Measurements from ENCODE around the gene WDR73. TPM values are rescaled to one million over a fixed set of nuclear protein-coding genes. Genes with fewer than 3 reads are reported as not detected.
"Not testable (repeated sequence)": the region's sequence is repeated elsewhere in the genome, so short reads cannot be mapped to it uniquely, and the experiment has no call there.

Gene WDR73
- total and polyA plus RNA-seq, 4 experiments from 2014 or later, result 13.3 to 42.5 (median 28.9) TPM

DNA sequence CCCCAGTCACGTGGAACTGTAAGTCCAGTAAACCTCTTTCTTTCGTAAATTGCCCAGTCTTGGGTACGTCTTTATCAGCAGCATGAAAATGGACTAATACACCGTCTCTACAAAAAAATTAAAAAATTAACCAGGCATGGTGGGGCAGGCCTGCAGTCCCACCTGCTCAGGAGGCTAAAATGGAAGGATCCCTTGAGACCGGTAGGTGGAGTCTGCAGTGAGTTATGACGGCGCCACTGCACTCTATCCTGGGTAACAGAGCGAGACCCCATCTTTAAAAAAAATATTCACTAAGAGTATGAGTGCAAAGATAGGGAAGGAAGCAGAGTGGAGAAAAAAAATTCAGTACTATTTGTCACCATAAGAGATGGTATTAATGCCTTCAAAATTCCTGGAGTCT, 36.3 kb upstream of the WDR73 start:
- H3K27me3 Mint-ChIP-seq, result no peaks in the 10 kb centered on the region
- H3K36me3 ChIP-seq (ENCODE audit: insufficient read depth, low read length), result peaks cover 12% of the 10 kb centered on the region
- peaks cover 34 to 36% of the 10 kb centered on the region in 2 donors for H3K36me3 Mint-ChIP-seq
- POLR2A ChIA-PET (ENCODE audit: partially characterized antibody), result interaction anchor here (0.6 kb wide), 1 partner anchor 35 kb away, joined by 3 read pairs; no protein-coding TSS in a partner anchor
- peaks cover 13 to 24% (median 19%) of the 10 kb centered on the region in 4 donors for H3K4me1 Mint-ChIP-seq
- H3K27ac ChIP-seq (ENCODE audit: low read depth, low read length), result no peak overlapping the region
- intact Hi-C loops (cut with micrococcal nuclease), result loop anchor here (10.0 kb wide), 1 partner anchor 54 kb away; the partner anchor contains the start of gene ZNF592
- no peaks in the 10 kb centered on the region for H3K9me3 ChIP-seq (ENCODE audit: control insufficient read depth in 1 of 2, low read length in 2 of 2)
- H3K4me3 Mint-ChIP-seq, result no peak overlapping the region
- H3K27ac Mint-ChIP-seq, result peak overlapping the region in 5 of 7 donors; percentile 16 to 51 (median 32)
- H3K27me3 ChIP-seq (ENCODE audit: insufficient read depth, low read length), result no peaks in the 10 kb centered on the region
- no peaks in the 10 kb centered on the region for H3K9me3 Mint-ChIP-seq
- H3K4me3 ChIP-seq (ENCODE audit: low read length in 2 of 2), result no peak overlapping the region
- DNase-seq, result no peak
- H3K4me1 ChIP-seq (ENCODE audit: insufficient read depth, low read length), result peaks cover 11% of the 10 kb centered on the region
- CTCF ChIA-PET (ENCODE audit: partially characterized antibody), result interaction anchor here (2.3 kb wide), 1 partner anchor 17 kb away, joined by 6 read pairs; no protein-coding TSS in a partner anchor

DNA sequence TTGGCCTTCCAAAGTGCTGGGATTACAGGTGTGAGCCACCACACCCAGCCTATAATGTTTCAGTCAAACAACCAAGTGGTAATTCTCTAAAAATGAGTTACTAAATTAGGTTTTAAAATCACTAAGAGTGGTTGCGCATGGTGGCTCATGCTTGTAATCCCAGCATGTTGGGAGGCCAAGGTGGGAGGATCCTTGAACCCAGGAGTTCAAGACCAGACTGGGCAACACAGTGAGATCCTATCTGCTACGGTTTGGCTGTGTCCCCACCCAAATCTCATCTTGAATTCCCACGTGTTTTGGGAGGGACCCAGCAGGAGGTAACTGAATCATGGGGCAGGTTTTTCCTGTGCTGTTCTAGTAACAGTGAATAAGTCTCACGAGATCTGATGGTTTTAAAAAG, 35.8 kb upstream of the WDR73 start:
- Mint-ChIP-seq H3K27ac (peak overlapping the region in 1 of 7 donors; percentile 32), H3K27me3 (no peaks in the 10 kb centered on the region), H3K4me1 (peaks cover 13 to 24% (median 19%) of the 10 kb centered on the region in 4 donors), H3K4me3 (no peak overlapping the region), H3K36me3 (peaks cover 34 to 39% of the 10 kb centered on the region in 2 donors), H3K9me3 (no peaks in the 10 kb centered on the region)
- intact Hi-C loops (cut with micrococcal nuclease), result loop anchor here (10.0 kb wide), 1 partner anchor 55 kb away; the partner anchor contains the start of gene ZNF592
- POLR2A ChIA-PET (ENCODE audit: partially characterized antibody), result interaction anchor here (0.6 kb wide), 1 partner anchor 36 kb away, joined by 3 read pairs; no protein-coding TSS in a partner anchor
- Histone ChIP-seq H3K4me1 (ENCODE audit: insufficient read depth, low read length) (peaks cover 11% of the 10 kb centered on the region), H3K4me3 (ENCODE audit: low read length in 2 of 2) (no peak overlapping the region), H3K9me3 (ENCODE audit: control insufficient read depth in 1 of 2, low read length in 2 of 2) (no peaks in the 10 kb centered on the region), H3K36me3 (ENCODE audit: insufficient read depth, low read length) (peaks cover 12% of the 10 kb centered on the region), H3K27ac (ENCODE audit: low read depth, low read length) (no peak overlapping the region), H3K27me3 (ENCODE audit: insufficient read depth, low read length) (no peaks in the 10 kb centered on the region)
- CTCF ChIA-PET (ENCODE audit: partially characterized antibody), result no interaction called here
- no peak for DNase-seq

DNA sequence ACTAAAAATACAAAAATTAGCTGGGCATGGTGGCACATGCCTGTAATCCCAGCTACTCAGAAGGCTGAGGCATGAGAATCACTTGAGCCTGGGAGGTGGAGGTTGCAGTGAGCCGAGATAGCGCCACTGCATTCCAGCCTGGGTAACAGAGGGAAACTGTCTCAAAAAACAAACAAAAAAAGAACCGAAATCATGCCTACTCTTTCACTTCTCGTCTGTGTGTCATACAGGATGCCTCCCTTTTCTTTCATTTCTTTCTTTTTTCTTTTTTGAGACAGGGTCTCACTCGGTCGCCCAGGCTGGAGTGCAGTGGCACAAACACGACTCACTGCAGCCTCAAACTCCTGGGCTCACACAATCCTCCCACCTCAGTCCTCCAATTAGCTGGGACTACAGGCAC, 32.4 kb upstream of the WDR73 start:
- H3K4me3 Mint-ChIP-seq; H3K9me3 Mint-ChIP-seq; DNase-seq; H3K27me3 Mint-ChIP-seq; H3K27me3 ChIP-seq (ENCODE audit: insufficient read depth, low read length); H3K27ac ChIP-seq (ENCODE audit: low read depth, low read length); H3K9me3 ChIP-seq (ENCODE audit: control insufficient read depth in 1 of 2, low read length in 2 of 2); intact Hi-C loops (cut with micrococcal nuclease); H3K4me1 ChIP-seq (ENCODE audit: insufficient read depth, low read length); H3K4me3 ChIP-seq (ENCODE audit: low read length in 2 of 2); CTCF ChIA-PET (ENCODE audit: partially characterized antibody); POLR2A ChIA-PET (ENCODE audit: partially characterized antibody): not testable (repeated sequence)
- peaks cover 16 to 32% (median 21%) of the 10 kb centered on the region in 4 donors for H3K4me1 Mint-ChIP-seq
- H3K36me3 ChIP-seq (ENCODE audit: insufficient read depth, low read length), result peaks cover 15% of the 10 kb centered on the region
- peaks cover 41 to 57% of the 10 kb centered on the region in 2 donors for H3K36me3 Mint-ChIP-seq
- H3K27ac Mint-ChIP-seq, result peak overlapping the region in 2 of 7 donors; percentile 67 to 85

DNA sequence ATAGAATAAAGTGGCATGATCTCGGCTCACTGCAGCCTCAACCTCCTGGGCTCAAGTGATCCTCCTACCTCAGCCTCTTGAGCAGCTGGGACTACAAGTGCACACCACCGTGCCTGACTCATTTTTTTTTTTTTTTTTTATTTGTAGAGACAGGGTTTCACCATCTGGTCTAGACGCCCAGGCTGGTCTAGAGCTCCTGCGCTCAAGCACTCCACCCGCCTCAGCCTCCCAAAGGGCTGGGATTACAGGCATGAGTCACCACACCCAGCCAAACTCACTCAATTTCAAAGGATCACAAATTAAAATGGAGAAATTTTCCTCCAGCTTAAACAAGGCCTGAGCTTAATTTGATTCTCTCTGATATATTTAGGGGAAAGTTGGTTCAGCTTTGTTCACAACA, 31.2 kb upstream of the WDR73 start:
- peak overlapping the region in 5 of 7 donors; percentile 13 to 79 (median 50) for H3K27ac Mint-ChIP-seq
- H3K9me3 ChIP-seq (ENCODE audit: control insufficient read depth in 1 of 2, low read length in 2 of 2), result no peaks in the 10 kb centered on the region
- H3K9me3 Mint-ChIP-seq, result peaks cover 0 to 2% (median 0%) of the 10 kb centered on the region in 8 donors
- intact Hi-C loops (cut with micrococcal nuclease), result no loop called here
- ChIA-PET CTCF (ENCODE audit: partially characterized antibody) (interaction anchor here (0.6 to 1.2 kb wide), 6 partner anchors 13 to 295 kb away, joined by 3 to 4 read pairs (median 3); no protein-coding TSS in a partner anchor), POLR2A (ENCODE audit: partially characterized antibody) (interaction anchor here (0.5 to 0.6 kb wide), 2 partner anchors 21 to 61 kb away, joined by 3 read pairs; no protein-coding TSS in a partner anchor)
- no peaks in the 10 kb centered on the region for H3K27me3 ChIP-seq (ENCODE audit: insufficient read depth, low read length)
- H3K27ac ChIP-seq (ENCODE audit: low read depth, low read length), result no peak overlapping the region
- H3K4me1 Mint-ChIP-seq, result peaks cover 14 to 23% (median 16%) of the 10 kb centered on the region in 4 donors
- peaks cover 9% of the 10 kb centered on the region for H3K4me1 ChIP-seq (ENCODE audit: insufficient read depth, low read length)
- DNase-seq, result no peak
- H3K4me3 Mint-ChIP-seq, result no peak overlapping the region
- peaks cover 19% of the 10 kb centered on the region for H3K36me3 ChIP-seq (ENCODE audit: insufficient read depth, low read length)
- H3K27me3 Mint-ChIP-seq, result no peaks in the 10 kb centered on the region
- H3K36me3 Mint-ChIP-seq, result peaks cover 38 to 54% of the 10 kb centered on the region in 2 donors
- H3K4me3 ChIP-seq (ENCODE audit: low read length in 2 of 2), result no peak overlapping the region

DNA sequence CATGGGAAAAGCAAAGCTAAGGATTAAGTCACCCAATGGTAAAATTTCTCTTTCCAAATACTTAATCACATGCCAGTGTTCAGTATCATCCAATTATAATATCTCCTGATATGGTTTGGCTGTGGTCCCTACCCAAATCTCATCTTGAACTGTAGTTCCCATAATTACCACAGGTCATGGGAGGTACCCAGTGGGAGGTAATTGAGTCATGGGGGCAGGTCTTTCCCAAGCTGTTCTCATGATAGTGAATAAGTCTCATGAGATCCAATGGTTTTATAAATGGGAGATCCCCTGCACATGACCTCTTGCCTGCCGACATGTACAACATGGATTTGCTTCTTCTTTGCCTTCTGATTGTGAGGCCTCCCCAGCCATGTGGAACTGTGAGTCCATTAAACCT, 30.0 kb upstream of the WDR73 start:
- POLR2A ChIA-PET (ENCODE audit: partially characterized antibody), result no interaction called here
- Mint-ChIP-seq H3K27me3 (no peaks in the 10 kb centered on the region), H3K27ac (peak overlapping the region in 4 of 7 donors; percentile 6 to 89 (median 82))

DNA sequence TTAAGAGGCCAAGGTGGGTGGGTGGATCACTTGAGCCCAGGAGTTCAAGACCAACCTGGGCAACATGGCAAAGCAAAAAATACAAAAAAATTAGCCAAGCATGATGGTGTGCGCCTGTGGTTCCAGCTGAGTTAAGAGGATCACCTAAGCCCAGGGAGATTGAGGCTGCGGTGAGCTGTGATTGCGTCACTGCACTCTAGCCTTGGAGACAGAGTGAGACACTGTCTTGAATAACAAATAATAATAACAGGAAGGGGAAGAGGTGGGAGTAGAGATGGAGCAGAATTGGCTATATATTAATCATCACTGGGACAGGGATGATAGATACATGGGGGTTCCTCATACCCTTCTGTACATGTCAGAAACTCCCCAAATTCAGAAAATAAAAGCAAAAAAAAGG, 27.7 kb upstream of the WDR73 start:
- Histone ChIP-seq H3K9me3 (ENCODE audit: control insufficient read depth in 1 of 2, low read length in 2 of 2) (no peaks in the 10 kb centered on the region), H3K4me1 (ENCODE audit: insufficient read depth, low read length) (peaks cover 9% of the 10 kb centered on the region), H3K27ac (ENCODE audit: low read depth, low read length) (no peak overlapping the region), H3K36me3 (ENCODE audit: insufficient read depth, low read length) (peaks cover 20% of the 10 kb centered on the region), H3K27me3 (ENCODE audit: insufficient read depth, low read length) (no peaks in the 10 kb centered on the region), H3K4me3 (ENCODE audit: low read length in 2 of 2) (no peak overlapping the region)
- DNase-seq, result peak; percentile 51 to 88 (median 60)
- ChIA-PET POLR2A (ENCODE audit: partially characterized antibody) (interaction anchor here (0.6 to 2.8 kb wide), 9 partner anchors 11 to 68 kb away, joined by 3 to 15 read pairs (median 4); partner anchors contain the start of gene SEC11A), CTCF (ENCODE audit: partially characterized antibody) (interaction anchor here (1.2 to 1.7 kb wide), 3 partner anchors 35 to 94 kb away, joined by 3 to 9 read pairs (median 5); partner anchors contain the start of gene SEC11A)
- Mint-ChIP-seq H3K4me3 (no peak overlapping the region), H3K27me3 (no peaks in the 10 kb centered on the region), H3K27ac (peak overlapping the region; percentile 70 to 93 (median 89)), H3K36me3 (peaks cover 19 to 54% of the 10 kb centered on the region in 2 donors), H3K9me3 (peaks cover 0 to 2% (median 0%) of the 10 kb centered on the region in 8 donors), H3K4me1 (peaks cover 10 to 21% (median 14%) of the 10 kb centered on the region in 4 donors)
- intact Hi-C loops (cut with micrococcal nuclease), result no loop called here

More for the DNA sequence above, 30.0 kb upstream of the WDR73 start:
- H3K27me3 ChIP-seq (ENCODE audit: insufficient read depth, low read length), result no peaks in the 10 kb centered on the region
- Mint-ChIP-seq H3K4me3 (no peak overlapping the region), H3K9me3 (peaks cover 0 to 2% (median 0%) of the 10 kb centered on the region in 8 donors), H3K4me1 (peaks cover 12 to 21% (median 14%) of the 10 kb centered on the region in 4 donors), H3K36me3 (peaks cover 35 to 57% of the 10 kb centered on the region in 2 donors)
- intact Hi-C loops (cut with micrococcal nuclease), result no loop called here
- peaks cover 24% of the 10 kb centered on the region for H3K36me3 ChIP-seq (ENCODE audit: insufficient read depth, low read length)
- no peak overlapping the region for H3K4me3 ChIP-seq (ENCODE audit: low read length in 2 of 2)
- no peak overlapping the region for H3K27ac ChIP-seq (ENCODE audit: low read depth, low read length)
- CTCF ChIA-PET (ENCODE audit: partially characterized antibody), result no interaction called here
- no peaks in the 10 kb centered on the region for H3K9me3 ChIP-seq (ENCODE audit: control insufficient read depth in 1 of 2, low read length in 2 of 2)
- DNase-seq, result no peak
- H3K4me1 ChIP-seq (ENCODE audit: insufficient read depth, low read length), result peaks cover 9% of the 10 kb centered on the region

DNA sequence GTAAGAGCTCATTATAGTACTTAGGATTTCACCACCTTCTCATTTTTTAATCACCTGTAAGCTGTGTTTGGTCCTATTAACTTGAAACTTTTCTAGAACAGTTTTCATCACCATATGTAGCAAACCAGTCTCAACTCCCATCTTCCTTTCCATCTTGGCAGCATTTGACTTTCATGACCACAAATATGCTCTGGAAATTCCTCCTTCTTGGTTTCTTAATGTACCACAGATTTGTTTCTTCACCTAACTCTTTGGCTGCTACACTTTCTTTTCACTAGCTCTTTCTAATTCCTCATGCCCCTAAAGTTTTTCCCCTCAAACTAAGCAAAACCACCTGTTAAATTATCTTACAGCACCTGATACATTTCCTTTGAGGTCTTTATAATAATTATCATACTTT, 17.1 kb upstream of the WDR73 start:
- POLR2A ChIA-PET (ENCODE audit: partially characterized antibody), result interaction anchor here (1.2 to 1.5 kb wide), 2 partner anchors 44 to 64 kb away, joined by 4 to 5 read pairs; partner anchors contain the start of gene SEC11A
- H3K27ac Mint-ChIP-seq, result peak overlapping the region in 3 of 7 donors; percentile 72 to 80 (median 78)

More for the DNA sequence above, 17.1 kb upstream of the WDR73 start:
- DNase-seq, result no peak
- no peaks in the 10 kb centered on the region for H3K27me3 ChIP-seq (ENCODE audit: insufficient read depth, low read length)
- H3K4me3 Mint-ChIP-seq, result no peak overlapping the region
- H3K36me3 Mint-ChIP-seq, result peaks cover 34 to 68% of the 10 kb centered on the region in 2 donors
- no peaks in the 10 kb centered on the region for H3K4me1 ChIP-seq (ENCODE audit: insufficient read depth, low read length)
- H3K36me3 ChIP-seq (ENCODE audit: insufficient read depth, low read length), result peaks cover 28% of the 10 kb centered on the region
- no peak overlapping the region for H3K4me3 ChIP-seq (ENCODE audit: low read length in 2 of 2)
- H3K9me3 ChIP-seq (ENCODE audit: control insufficient read depth in 1 of 2, low read length in 2 of 2), result no peaks in the 10 kb centered on the region
- CTCF ChIA-PET (ENCODE audit: partially characterized antibody), result interaction anchor here (1.4 to 1.5 kb wide), 2 partner anchors 11 to 64 kb away, joined by 4 to 5 read pairs; no protein-coding TSS in a partner anchor
- no peak overlapping the region for H3K27ac ChIP-seq (ENCODE audit: low read depth, low read length)
- intact Hi-C loops (cut with micrococcal nuclease), result no loop called here
- no peaks in the 10 kb centered on the region for H3K9me3 Mint-ChIP-seq
- H3K27me3 Mint-ChIP-seq, result no peaks in the 10 kb centered on the region
- peaks cover 0 to 10% (median 5%) of the 10 kb centered on the region in 4 donors for H3K4me1 Mint-ChIP-seq
